Tibial nerve (tissue), 4 donors: ENCODE data around the gene KIF25. TPM values are rescaled to one million over a fixed set of nuclear protein-coding genes. Genes with fewer than 3 reads are reported as not detected.

Experiments
- DNase-seq, 2 donors: peaks; one replicate each; pipeline ENCODE4 v3.0.0-alpha.2; 2019; ENCODE audit warnings: low spot score in 2 of 2
- H3K27ac ChIP-seq, 4 donors: fragments of 200-600 bp; sonication (generic) in 3 of 4; one replicate each; pipeline ENCODE4 v1.5.1; 2017 to 2019; ENCODE audit warnings: mild to moderate bottlenecking in 1 of 4
- H3K27me3 ChIP-seq, 2 donors: fragments of 200-600 bp; sonication (generic) in 1 of 2; one replicate each; pipeline versions ENCODE4 v1.5.1 to v1.6.0; 2017 to 2019
- H3K36me3 ChIP-seq, 3 donors: fragments of 200-600 bp; sonication (generic); one replicate each; pipeline ENCODE4 v1.5.1; 2018 to 2019
- H3K4me1 ChIP-seq, 4 donors: fragments of 200-600 bp; sonication (generic) in 3 of 4; one replicate each; pipeline ENCODE4 v1.5.1; 2017 to 2019
- H3K4me3 ChIP-seq, 4 donors: fragments of 200-600 bp; sonication (generic) in 3 of 4; one replicate each; pipeline ENCODE4 v1.5.1; 2017 to 2019; ENCODE audit warnings: mild to moderate bottlenecking in 1 of 4, moderate library complexity in 1 of 4
- H3K9me3 ChIP-seq, 4 donors: fragments of 200-600 bp; sonication (generic) in 3 of 4; one replicate each; pipeline ENCODE4 v1.5.1; 2017 to 2019
- CTCF ChIP-seq, 5 experiments: fragments of 200-600 bp in 3 of 5; fragments of 450-650 bp in 2 of 5; sonication (generic) in 3 of 5; IDR thresholded peaks; one replicate each; pipeline ENCODE4 v1.5.1; 2016 to 2019; ENCODE audit warnings: antibody characterized with exemption in 5 of 5, mild to moderate bottlenecking in 3 of 5, moderate library complexity in 2 of 5
- EP300 ChIP-seq, 2 donors: sonication (generic); formaldehyde crosslinking; IDR thresholded peaks; one replicate each; pipeline ENCODE4 v1.6.1; 2017; ENCODE audit warnings: antibody characterized with exemption in 2 of 2, mild to moderate bottlenecking in 1 of 2
- POLR2A ChIP-seq, 2 donors: fragments of 450-650 bp; IDR thresholded peaks; one replicate each; pipeline ENCODE4 v1.6.1; 2017; ENCODE audit warnings: antibody characterized with exemption in 2 of 2, mild to moderate bottlenecking in 2 of 2, moderate library complexity in 2 of 2
- WGBS, 2 donors: methylation state at CpG; one replicate each; pipeline ENCODE4 v1.1.5; 2018; 5-methylcytosine and 5-hydroxymethylcytosine counted together
- total RNA-seq, 4 donors: library from RNA; depleted of rRNA; stranded (reverse); fragments of >200 nt; gene quantifications; one replicate each; pipeline ENCODE4 v1.1.0, GENCODE V29; 2016

KIF25 gene
- total RNA-seq, 4 donors from 2014 or later: not detected

DNA sequence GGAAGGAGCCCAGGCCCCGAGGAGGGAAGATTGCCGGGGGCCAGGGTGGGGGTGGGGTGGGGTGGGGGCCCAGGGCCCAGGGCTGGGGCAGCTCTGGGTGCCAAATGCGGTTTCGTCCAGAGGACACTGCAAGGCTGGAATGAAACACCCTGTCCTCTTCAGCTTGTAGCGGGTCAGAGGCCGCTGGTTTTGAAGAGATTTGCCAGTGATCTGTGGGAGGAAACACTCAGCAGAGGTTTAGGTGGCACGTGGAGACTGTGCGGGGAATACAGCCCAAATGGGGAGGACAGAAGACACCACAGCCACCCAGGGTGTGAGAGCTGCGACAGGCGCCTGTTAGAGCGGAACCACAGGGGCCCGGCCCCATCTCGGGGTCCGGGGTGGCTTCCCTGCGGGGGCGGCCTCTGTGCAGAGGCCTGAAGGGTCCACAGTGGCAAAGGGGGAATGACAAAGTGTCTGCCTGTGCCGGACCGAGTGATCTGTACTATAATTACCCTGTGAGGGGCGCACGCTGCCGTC is 52.3 kb downstream of the KIF25 start:
- no peak overlapping the region for H3K27ac ChIP-seq
- no peaks in the 10 kb centered on the region for H3K36me3 ChIP-seq
- no peaks in the 10 kb centered on the region for H3K27me3 ChIP-seq
- H3K4me1 ChIP-seq: peaks cover 0 to 6% (median under 1%) of the 10 kb centered on the region in 4 donors
- H3K4me3 ChIP-seq: no peak overlapping the region
- WGBS, 2 donors: 85 to 92% methylated on average over 11 to 20 of the region's 21 CpGs
- DNase-seq: no peak
- no peaks in the 10 kb centered on the region for H3K9me3 ChIP-seq
- TF ChIP-seq POLR2A (IDR thresholded peaks at IDR 0.05) (no peak), CTCF (IDR thresholded peaks at IDR 0.05) (no peak), EP300 (IDR thresholded peaks at IDR 0.05) (no peak)

GRCh38 chr6:168050225-168050880 is 52.9 kb downstream of the KIF25 start:
- Histone ChIP-seq H3K27ac (no peak overlapping the region), H3K27me3 (no peaks in the 10 kb centered on the region), H3K36me3 (no peaks in the 10 kb centered on the region), H3K9me3 (no peaks in the 10 kb centered on the region), H3K4me3 (no peak overlapping the region), H3K4me1 (peaks cover 0 to 12% (median 2%) of the 10 kb centered on the region in 4 donors)
- WGBS, 2 donors: 76 to 78% methylated on average over 24 to 26 of the region's 27 CpGs
- no peak for TF ChIP-seq CTCF (IDR thresholded peaks at IDR 0.05)
- TF ChIP-seq POLR2A (IDR thresholded peaks at IDR 0.05): no peak
- no peak for TF ChIP-seq EP300 (IDR thresholded peaks at IDR 0.05)
- no peak for DNase-seq

DNA sequence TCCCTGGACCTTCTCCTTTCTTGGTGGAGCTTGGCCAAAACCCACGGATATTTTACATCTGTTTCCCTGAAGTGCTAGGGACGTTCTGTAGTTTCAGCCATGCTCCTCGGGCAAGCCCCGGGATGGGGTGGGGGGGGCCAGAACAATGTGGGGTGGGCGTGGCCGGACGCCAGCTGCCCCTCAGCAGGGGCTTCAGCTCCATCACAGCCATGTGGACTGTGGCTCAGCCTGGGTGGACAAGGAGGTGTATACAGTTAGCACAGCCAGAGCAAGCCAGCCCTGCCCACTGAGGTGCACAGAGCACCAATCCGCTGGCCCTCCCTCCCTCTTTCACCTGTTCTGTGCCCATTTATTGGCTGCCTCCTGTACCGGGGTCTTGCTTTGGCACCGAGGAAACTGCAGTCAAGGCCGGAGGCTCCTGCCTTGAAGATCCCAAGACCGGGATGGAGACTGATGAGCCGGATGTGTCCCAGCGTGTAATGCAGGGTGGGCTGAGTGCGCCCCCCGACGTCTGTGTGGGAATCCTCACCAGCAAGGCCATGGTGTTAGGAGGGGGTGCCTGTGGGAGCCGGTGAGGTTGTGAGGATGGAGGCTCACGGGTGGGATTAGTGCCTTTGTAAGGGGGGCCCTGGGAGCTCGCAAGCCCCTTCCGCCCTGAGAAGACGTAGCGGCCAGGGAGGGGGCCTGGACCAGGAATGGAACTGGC is 53.6 kb downstream of the KIF25 start:
- H3K27ac ChIP-seq: no peak overlapping the region
- no peaks in the 10 kb centered on the region for H3K27me3 ChIP-seq
- H3K4me3 ChIP-seq: no peak overlapping the region
- H3K4me1 ChIP-seq: peaks cover 0 to 14% (median 2%) of the 10 kb centered on the region in 4 donors
- no peaks in the 10 kb centered on the region for H3K9me3 ChIP-seq
- TF ChIP-seq POLR2A (IDR thresholded peaks at IDR 0.05) (no peak), CTCF (IDR thresholded peaks at IDR 0.05) (no peak), EP300 (IDR thresholded peaks at IDR 0.05) (no peak)
- DNase-seq: no peak
- H3K36me3 ChIP-seq: no peaks in the 10 kb centered on the region
- WGBS, 2 donors: 66 to 76% methylated on average over 20 to 23 of the region's 23 CpGs

DNA sequence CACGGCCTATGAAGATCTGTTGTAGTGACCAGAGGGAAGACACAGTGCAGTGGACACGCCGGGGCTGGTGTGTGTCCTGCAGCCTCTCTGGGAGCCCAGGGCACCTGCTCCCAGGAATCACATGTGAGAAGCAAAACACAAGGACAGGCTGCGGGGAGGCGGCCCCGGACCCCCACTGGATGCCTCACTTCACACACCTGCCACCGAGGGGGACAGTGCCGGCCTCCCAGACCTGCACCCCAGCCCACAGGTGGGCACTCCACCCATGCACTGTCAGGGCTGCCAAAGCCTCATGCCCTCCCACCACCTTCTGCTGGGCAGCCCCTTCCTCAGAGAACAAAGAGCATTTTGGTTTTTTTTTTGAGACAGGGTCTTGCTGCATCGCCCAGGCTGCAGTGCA is 54.2 kb downstream of the KIF25 start:
- 86 to 89% methylated on average over 7 to 9 of the region's 9 CpGs for WGBS, 2 donors
- no peaks in the 10 kb centered on the region for H3K9me3 ChIP-seq
- H3K36me3 ChIP-seq: no peaks in the 10 kb centered on the region
- H3K4me3 ChIP-seq: no peak overlapping the region
- TF ChIP-seq CTCF (IDR thresholded peaks at IDR 0.05) (no peak), POLR2A (IDR thresholded peaks at IDR 0.05) (no peak), EP300 (IDR thresholded peaks at IDR 0.05) (no peak)
- peaks cover 0 to 14% (median 2%) of the 10 kb centered on the region in 4 donors for H3K4me1 ChIP-seq
- no peak overlapping the region for H3K27ac ChIP-seq
- no peaks in the 10 kb centered on the region for H3K27me3 ChIP-seq
- DNase-seq: no peak

DNA sequence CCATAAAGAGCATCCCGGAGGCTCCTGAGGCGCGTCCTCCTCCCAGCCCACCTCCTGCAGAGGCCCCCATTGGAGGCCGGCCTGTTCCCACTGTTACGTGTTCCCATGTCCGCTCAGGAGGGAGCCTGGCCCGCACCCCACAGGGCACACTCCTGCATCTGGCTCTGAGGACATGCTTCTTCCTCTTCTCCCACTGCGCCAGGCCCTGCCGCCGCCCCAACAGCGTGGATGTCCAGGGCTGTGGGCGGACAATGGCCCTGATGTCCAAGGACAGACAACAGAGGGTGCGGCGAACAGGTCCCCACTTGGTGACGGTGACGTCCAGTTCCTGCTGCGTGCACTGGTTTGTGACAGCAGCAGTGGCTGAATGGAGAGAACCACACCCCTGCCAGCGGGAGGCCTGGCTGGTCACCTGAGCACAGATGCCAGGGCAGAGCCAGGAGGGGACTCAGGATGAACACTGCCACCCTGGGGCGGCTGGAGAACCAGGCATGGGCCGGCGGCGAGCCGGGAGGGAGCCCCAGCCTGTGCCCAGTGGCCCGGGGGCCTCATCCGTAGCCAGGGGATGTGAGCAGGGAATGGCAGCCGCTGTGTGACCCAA is 54.9 kb downstream of the KIF25 start:
- no peak for TF ChIP-seq EP300 (IDR thresholded peaks at IDR 0.05)
- TF ChIP-seq POLR2A (IDR thresholded peaks at IDR 0.05): no peak
- no peak for TF ChIP-seq CTCF (IDR thresholded peaks at IDR 0.05)
- Histone ChIP-seq H3K27ac (no peak overlapping the region), H3K4me1 (peaks cover 0 to 14% (median 2%) of the 10 kb centered on the region in 4 donors), H3K4me3 (no peak overlapping the region), H3K27me3 (no peaks in the 10 kb centered on the region), H3K36me3 (no peaks in the 10 kb centered on the region), H3K9me3 (no peaks in the 10 kb centered on the region)
- no peak for DNase-seq
- WGBS, 2 donors: 89 to 94% methylated on average over 20 to 21 of the region's 26 CpGs
